H1 (cell line): ENCODE measurements around the gene OPCML. TPM values are rescaled to one million over a fixed set of nuclear protein-coding genes. Genes with fewer than 3 reads are reported as not detected.

Source experiments
- CTCF ChIA-PET: fragments of 300-600 bp; sonication (Branson Sonifier 250); formaldehyde crosslinking; loops from one replicate; lab custom pipeline; 2021; ENCODE audit not compliant: partially characterized antibody; lab: Charles Lee
- POLR2A ChIA-PET: fragments of 300-600 bp; sonication (Branson Sonifier 250); formaldehyde crosslinking; loops from one replicate; lab custom pipeline; 2021; ENCODE audit warnings: inconsistent platforms; ENCODE audit not compliant: partially characterized antibody; lab: Charles Lee
- DNase-seq, 2 experiments: peaks; one replicate each; pipeline versions ENCODE4 v3.0.0 to v3.0.0-alpha.2; 2010 to 2022; ENCODE audit warnings: low spot score in 2 of 2, low read depth in 1 of 2, mixed read lengths in 1 of 2
- FAIRE-seq: peaks from 2 replicates; lab custom pipeline; 2011; peaks lifted over from hg19 to GRCh38; lab: Jason Lieb, UNC
- H2AFZ ChIP-seq: 2 replicates; pipeline ENCODE4 v1.8.1; 2012; ENCODE audit warnings: low read length, inconsistent platforms
- H2AK5ac ChIP-seq: 2 replicates; pipeline ENCODE4 v1.6.1; 2013; ENCODE audit warnings: low read depth, low read length
- H2BK120ac ChIP-seq: replicated peaks from 2 replicates; pipeline ENCODE3; 2013; ENCODE audit warnings: low read depth, low read length, inconsistent platforms
- H2BK12ac ChIP-seq: 2 replicates; pipeline ENCODE4 v1.6.1; 2013; ENCODE audit warnings: low read depth, low read length
- H2BK15ac ChIP-seq: 2 replicates; pipeline ENCODE4 v1.6.1; 2013; ENCODE audit warnings: low read length
- H2BK20ac ChIP-seq: 2 replicates; pipeline ENCODE4 v1.6.1; 2013; ENCODE audit warnings: low read length
- H2BK5ac ChIP-seq: 2 replicates; pipeline ENCODE4 v1.6.1; 2013; ENCODE audit warnings: low read depth, low read length
- H3K14ac ChIP-seq: 2 replicates; pipeline ENCODE4 v1.6.1; 2013; ENCODE audit warnings: inconsistent platforms; ENCODE audit not compliant: insufficient read length
- H3K18ac ChIP-seq: 2 replicates; pipeline ENCODE4 v1.6.1; 2013; ENCODE audit warnings: low read length; ENCODE audit errors: extremely low read depth
- H3K23ac ChIP-seq: 2 replicates; pipeline ENCODE4 v1.6.1; 2013; ENCODE audit warnings: inconsistent platforms; ENCODE audit not compliant: insufficient read length
- H3K23me2 ChIP-seq: 2 replicates; pipeline ENCODE4 v1.6.1; 2013; ENCODE audit warnings: low read depth, low read length
- H3K27ac ChIP-seq: 2 replicates; pipeline ENCODE4 v1.6.1; 2011; ENCODE audit warnings: low read depth, low read length, inconsistent platforms
- H3K27me3 ChIP-seq, 4 experiments: replicated peaks in 1 of 4; 1 replicate in 1 of 4; 2 replicates in 3 of 4; pipeline versions ENCODE4 v1.6.1 to v1.8.1; 2011 to 2013; ENCODE audit warnings: low read length in 3 of 4, mild to moderate bottlenecking in 3 of 4, inconsistent platforms in 2 of 4, mixed read lengths in 2 of 4, moderate library complexity in 1 of 4; ENCODE audit not compliant: control insufficient read depth in 3 of 4, insufficient read depth in 3 of 4; ENCODE audit errors: extremely low read depth in 1 of 4
- H3K36me3 ChIP-seq, 4 experiments: 2 replicates each; pipeline versions ENCODE4 v1.6.1 to v1.8.1; 2011 to 2013; ENCODE audit warnings: mild to moderate bottlenecking in 4 of 4, low read length in 3 of 4, moderate library complexity in 2 of 4, control low read depth in 1 of 4, inconsistent platforms in 1 of 4; ENCODE audit not compliant: insufficient read depth in 4 of 4, control insufficient read depth in 2 of 4
- H3K4ac ChIP-seq: replicated peaks from 2 replicates; pipeline ENCODE3; 2013; ENCODE audit warnings: low read length, low read depth, mixed read lengths, inconsistent platforms; ENCODE audit not compliant: insufficient read length
- H3K4me1 ChIP-seq, 4 experiments: replicated peaks in 1 of 4; 1 replicate in 1 of 4; 2 replicates in 3 of 4; pipeline versions ENCODE4 v1.6.1 to v1.8.1; 2011 to 2013; ENCODE audit warnings: low read length in 3 of 4, inconsistent platforms in 2 of 4, mixed read lengths in 1 of 4; ENCODE audit not compliant: insufficient read depth in 4 of 4, control insufficient read depth in 3 of 4
- H3K4me2 ChIP-seq, 2 experiments: 2 replicates each; pipeline versions ENCODE4 v1.6.1 to v1.8.1; 2011 to 2013; ENCODE audit warnings: low read depth in 2 of 2, low read length in 2 of 2, control low read depth in 1 of 2, inconsistent platforms in 1 of 2, mild to moderate bottlenecking in 1 of 2; ENCODE audit not compliant: insufficient read depth in 1 of 2
- H3K4me3 ChIP-seq, 4 experiments: fragments of 200-600, 300-600 bp in 1 of 4; sonication (generic), shearing (Covaris generic), sonication (Bioruptor Twin) in 1 of 4; 2 replicates each; pipeline versions ENCODE4 v1.5.1 to v1.8.1; 2011 to 2016; ENCODE audit warnings: low read length in 4 of 4, low read depth in 3 of 4, control low read depth in 2 of 4, inconsistent platforms in 2 of 4, mild to moderate bottlenecking in 2 of 4, mixed read lengths in 1 of 4, moderate library complexity in 1 of 4; ENCODE audit not compliant: insufficient read depth in 2 of 4; ENCODE audit errors: extremely low read depth in 1 of 4
- H3K56ac ChIP-seq: replicated peaks from 2 replicates; pipeline ENCODE3; 2013; ENCODE audit warnings: low read depth, mild to moderate bottlenecking, mixed read lengths, low read length, inconsistent platforms; ENCODE audit not compliant: insufficient read length
- H3K79me1 ChIP-seq: 2 replicates; pipeline ENCODE4 v1.6.1; 2013; ENCODE audit warnings: low read depth, low read length, control low read depth
- H3K79me2 ChIP-seq, 2 experiments: 2 replicates each; pipeline versions ENCODE4 v1.6.1 to v1.8.1; 2012 to 2013; ENCODE audit warnings: low read length in 2 of 2, mild to moderate bottlenecking in 2 of 2, inconsistent platforms in 1 of 2; ENCODE audit not compliant: insufficient read depth in 2 of 2, control insufficient read depth in 1 of 2
- H3K9ac ChIP-seq, 4 experiments: replicated peaks in 1 of 4; 1 replicate in 1 of 4; 2 replicates in 3 of 4; pipeline versions ENCODE4 v1.6.1 to v1.8.1; 2011 to 2013; ENCODE audit warnings: low read depth in 3 of 4, low read length in 3 of 4, control low read depth in 2 of 4, mild to moderate bottlenecking in 2 of 4, moderate library complexity in 2 of 4, inconsistent platforms in 1 of 4; ENCODE audit errors: extremely low read depth in 1 of 4
- H3K9me3 ChIP-seq, 2 experiments: 2 replicates each; pipeline versions ENCODE4 v1.6.1 to v1.8.1; 2012 to 2013; ENCODE audit warnings: mild to moderate bottlenecking in 2 of 2, moderate library complexity in 2 of 2, control low read depth in 1 of 2, inconsistent platforms in 1 of 2, low read depth in 1 of 2, low read length in 1 of 2, mixed read lengths in 1 of 2; ENCODE audit not compliant: insufficient read depth in 2 of 2
- H4K20me1 ChIP-seq, 2 experiments: replicated peaks in 1 of 2; 2 replicates each; pipeline versions ENCODE3 to v1.8.1; 2011 to 2013; ENCODE audit warnings: inconsistent platforms in 2 of 2, low read length in 2 of 2, mild to moderate bottlenecking in 1 of 2; ENCODE audit not compliant: insufficient read depth in 2 of 2, control insufficient read depth in 1 of 2
- H4K5ac ChIP-seq: 2 replicates; pipeline ENCODE4 v1.6.1; 2013; ENCODE audit warnings: low read length, low read depth, mixed read lengths, inconsistent platforms; ENCODE audit not compliant: insufficient read length
- H4K8ac ChIP-seq: 2 replicates; pipeline ENCODE4 v1.8.0; 2013; ENCODE audit warnings: mild to moderate bottlenecking, moderate library complexity, low read length, inconsistent platforms; ENCODE audit not compliant: insufficient read depth; ENCODE audit errors: extremely low read depth
- H4K91ac ChIP-seq: replicated peaks from 2 replicates; pipeline ENCODE3; 2013; ENCODE audit warnings: low read length, mixed read lengths, inconsistent platforms; ENCODE audit not compliant: insufficient read length
- BCL11A ChIP-seq, 2 experiments: IDR thresholded peaks; one replicate each; pipeline ENCODE4 v1.6.1; 2011; ENCODE audit warnings: low read depth in 2 of 2, low read length in 2 of 2, mild to moderate bottlenecking in 2 of 2
- CBX8 ChIP-seq: fragments of 300-800, 300-1000 bp; sonication (generic); IDR thresholded peaks from 2 replicates; pipeline ENCODE4 v1.7.1; 2016; ENCODE audit warnings: low read depth, low read length, borderline replicate concordance
- CHD1 ChIP-seq: IDR thresholded peaks from 2 replicates; pipeline ENCODE4 v1.6.1; 2012; ENCODE audit warnings: low read depth, low read length, improper control_type of control experiment
- GTF2F1 ChIP-seq: IDR thresholded peaks from 2 replicates; pipeline ENCODE4 v1.6.1; 2012; ENCODE audit warnings: low read depth, low read length, improper control_type of control experiment, borderline replicate concordance
- JUN ChIP-seq: IDR thresholded peaks from 2 replicates; pipeline ENCODE4 v1.6.1; 2011; ENCODE audit warnings: low read depth, mild to moderate bottlenecking, improper control_type of control experiment, low read length
- KDM5A ChIP-seq: fragments of 200-600 bp; IDR thresholded peaks from 2 replicates; pipeline ENCODE4 v1.7.1; 2012; ENCODE audit warnings: mild to moderate bottlenecking, low read length, inconsistent platforms, mixed read lengths
- NRF1 ChIP-seq: IDR thresholded peaks from 2 replicates; pipeline ENCODE4 v1.6.1; 2011; ENCODE audit warnings: mild to moderate bottlenecking, low read depth, low read length, improper control_type of control experiment
- POLR2AphosphoS5 ChIP-seq: IDR thresholded peaks from 2 replicates; pipeline ENCODE4 v1.6.1; 2011; ENCODE audit warnings: low read depth, low read length
- RBBP5 ChIP-seq: IDR thresholded peaks from 2 replicates; pipeline ENCODE4 v1.7.1; 2012; ENCODE audit warnings: low read depth, mild to moderate bottlenecking, inconsistent platforms, low read length, moderate library complexity, borderline replicate concordance
- WGBS, 2 experiments: shearing (Covaris generic) in 1 of 2; methylation state at CpG; one replicate each; pipeline versions ENCODE4 v1.1.6 to v1.1.7; 2013 to 2015; ENCODE audit warnings: low lambda C conversion rate in 2 of 2, mixed read lengths in 2 of 2, inconsistent platforms in 1 of 2, low coverage in 1 of 2, missing lambda C conversion rate in 1 of 2; ENCODE audit not compliant: insufficient replicate concordance in 2 of 2, insufficient coverage in 1 of 2, insufficient read length in 1 of 2; ENCODE audit errors: extremely low coverage in 1 of 2, missing lambda C conversion rate in 1 of 2; 5-methylcytosine and 5-hydroxymethylcytosine counted together
- polyA plus RNA-seq, 7 experiments: library from polyadenylated mRNA; depleted of rRNA in 3 of 7; stranded (reverse) in 5 of 7; unstranded in 2 of 7; fragments of >200 nt in 5 of 7; fragments of 200-250 nt in 2 of 7; gene quantifications; 1 replicate in 5 of 7; 2 replicates in 1 of 7; 4 replicates in 1 of 7; pipeline versions ENCODE4 v1.2.1 to v1.2.3, GENCODE V29; 2011 to 2013; ENCODE audit warnings: missing spikeins in 2 of 7, mixed read lengths in 2 of 7
- total RNA-seq: library from RNA; stranded (reverse); fragmentation: NEBNext Ultra II Directional; extraction: Animal tissue kit (Norgen Biotek cat#: 25700); gene quantifications from 2 replicates; pipeline ENCODE4 v1.2.1, GENCODE V29; 2021
- TF ChIP-seq, protein P1 (sequence below): IDR thresholded peaks from 2 replicates; pipeline ENCODE4 v1.6.1; 2012; ENCODE audit warnings: inconsistent platforms

Gene OPCML
- total and polyA plus RNA-seq, 2 of the 8 experiments (the other 6 are each of a cell fraction or from before 2014, with no cell fraction given): 2.3 to 3.1 TPM

DNA sequence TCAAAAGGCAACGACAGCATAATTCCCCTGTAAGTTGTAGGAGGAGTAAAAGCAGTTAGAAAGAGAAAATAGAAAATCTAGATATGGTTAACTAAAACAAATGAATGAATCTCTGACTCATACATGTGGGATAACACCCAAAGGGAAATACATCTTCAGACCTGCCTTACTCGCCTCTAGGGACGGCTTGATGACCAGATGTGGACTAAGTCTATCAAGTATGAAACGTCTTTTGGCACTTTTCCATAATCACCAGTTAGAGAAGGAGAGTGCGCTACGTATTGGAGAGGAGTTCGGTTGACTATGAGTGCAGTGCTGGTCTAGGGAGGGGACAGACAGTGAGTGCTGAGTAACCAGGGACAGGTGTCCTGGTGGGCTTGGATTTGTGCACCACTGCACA, 459.9 kb downstream of the OPCML start:
- Histone ChIP-seq H2AK5ac (no peak overlapping the region), H3K14ac (no peak overlapping the region), H3K4me2 (no peak overlapping the region), H4K20me1 (no peaks in the 10 kb centered on the region), H3K4me3 (no peak overlapping the region), H4K91ac (no peak overlapping the region), H2BK12ac (no peak overlapping the region), H3K27me3 (no peaks in the 10 kb centered on the region), H3K27ac (no peak overlapping the region), H2BK5ac (no peak overlapping the region), H2AFZ (no peak overlapping the region), H2BK20ac (no peak overlapping the region)
- no peak for FAIRE-seq
- ChIA-PET POLR2A (interaction anchor here (1.7 kb wide), 1 partner anchor 8 kb away, joined by 5 read pairs; no protein-coding TSS in a partner anchor), CTCF (interaction anchor here (0.6 to 1.4 kb wide), 4 partner anchors 9 to 966 kb away, joined by 4 read pairs; no protein-coding TSS in a partner anchor)
- DNase-seq: no peak
- TF ChIP-seq RBBP5 (no peak), CHD1 (no peak), JUN (no peak), KDM5A (no peak), NRF1 (no peak), GTF2F1 (no peak), BCL11A (IDR thresholded peaks at IDR 0.05; ENCODE audit: low read depth in 2 of 2, low read length in 2 of 2) (no peak), POLR2AphosphoS5 (no peak), CBX8 (no peak)
- TF ChIP-seq, protein P1, sequence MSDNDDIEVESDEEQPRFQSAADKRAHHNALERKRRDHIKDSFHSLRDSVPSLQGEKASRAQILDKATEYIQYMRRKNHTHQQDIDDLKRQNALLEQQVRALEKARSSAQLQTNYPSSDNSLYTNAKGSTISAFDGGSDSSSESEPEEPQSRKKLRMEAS: no peak
- TF ChIP-seq, all 59 proteins: peak for 0
- 91% methylated on average over 7 of the region's 7 CpGs; no CpG with 5 or more reads in 1 of the 2 experiments for WGBS, 2 experiments
- H3K4me1 ChIP-seq: peaks cover 0 to 17% (median 12%) of the 10 kb centered on the region in 4 experiments; a peak in 6 of 7 replicates
- H3K23ac ChIP-seq: no peak overlapping the region
- H3K9me3 ChIP-seq: no peaks in the 10 kb centered on the region
- no peak overlapping the region for H2BK15ac ChIP-seq
- H3K56ac ChIP-seq: no peak overlapping the region
- no peaks in the 10 kb centered on the region for H3K23me2 ChIP-seq
- no peak overlapping the region for H3K18ac ChIP-seq
- no peak overlapping the region for H4K5ac ChIP-seq
- no peak overlapping the region for H2BK120ac ChIP-seq
- H3K36me3 ChIP-seq: no peaks in the 10 kb centered on the region
- no peaks in the 10 kb centered on the region for H3K79me2 ChIP-seq
- no peak overlapping the region for H3K4ac ChIP-seq
- no peak overlapping the region for H4K8ac ChIP-seq
- no peaks in the 10 kb centered on the region for H3K79me1 ChIP-seq
- H3K9ac ChIP-seq: no peak overlapping the region
